Muscle layer of colon (tissue), 2 donors: ENCODE measurements around the gene COMT.

ENCODE experiments used
- H3K27ac ChIP-seq: one replicate; pipeline ENCODE4 v1.7.0; 2013; ENCODE audit warnings: low read depth, mild to moderate bottlenecking, low read length, moderate library complexity
- H3K27me3 ChIP-seq, 2 donors: one replicate each; pipeline ENCODE4 v1.7.0; 2013; ENCODE audit warnings: low read length in 2 of 2, mild to moderate bottlenecking in 2 of 2; ENCODE audit not compliant: insufficient read depth in 2 of 2, control insufficient read depth in 1 of 2
- H3K36me3 ChIP-seq: one replicate; pipeline ENCODE4 v1.7.0; 2013; ENCODE audit warnings: mild to moderate bottlenecking, low read length; ENCODE audit not compliant: insufficient read depth
- H3K4me1 ChIP-seq: one replicate; pipeline ENCODE4 v1.7.0; 2013; ENCODE audit warnings: mild to moderate bottlenecking, low read length; ENCODE audit not compliant: insufficient read depth
- H3K4me3 ChIP-seq, 2 donors: one replicate each; pipeline ENCODE4 v1.7.0; 2013; ENCODE audit warnings: low read length in 2 of 2, low read depth in 1 of 2, mild to moderate bottlenecking in 1 of 2, moderate library complexity in 1 of 2
- H3K9ac ChIP-seq: one replicate; pipeline ENCODE4 v1.7.0; 2013; ENCODE audit warnings: low read length
- H3K9me3 ChIP-seq: one replicate; pipeline ENCODE4 v1.7.0; 2013; ENCODE audit warnings: mild to moderate bottlenecking, low read length
- donor health status: abdominal sarcoma.
- donor health status: Adenocarcinoma of cecum.

The COMT gene

DNA sequence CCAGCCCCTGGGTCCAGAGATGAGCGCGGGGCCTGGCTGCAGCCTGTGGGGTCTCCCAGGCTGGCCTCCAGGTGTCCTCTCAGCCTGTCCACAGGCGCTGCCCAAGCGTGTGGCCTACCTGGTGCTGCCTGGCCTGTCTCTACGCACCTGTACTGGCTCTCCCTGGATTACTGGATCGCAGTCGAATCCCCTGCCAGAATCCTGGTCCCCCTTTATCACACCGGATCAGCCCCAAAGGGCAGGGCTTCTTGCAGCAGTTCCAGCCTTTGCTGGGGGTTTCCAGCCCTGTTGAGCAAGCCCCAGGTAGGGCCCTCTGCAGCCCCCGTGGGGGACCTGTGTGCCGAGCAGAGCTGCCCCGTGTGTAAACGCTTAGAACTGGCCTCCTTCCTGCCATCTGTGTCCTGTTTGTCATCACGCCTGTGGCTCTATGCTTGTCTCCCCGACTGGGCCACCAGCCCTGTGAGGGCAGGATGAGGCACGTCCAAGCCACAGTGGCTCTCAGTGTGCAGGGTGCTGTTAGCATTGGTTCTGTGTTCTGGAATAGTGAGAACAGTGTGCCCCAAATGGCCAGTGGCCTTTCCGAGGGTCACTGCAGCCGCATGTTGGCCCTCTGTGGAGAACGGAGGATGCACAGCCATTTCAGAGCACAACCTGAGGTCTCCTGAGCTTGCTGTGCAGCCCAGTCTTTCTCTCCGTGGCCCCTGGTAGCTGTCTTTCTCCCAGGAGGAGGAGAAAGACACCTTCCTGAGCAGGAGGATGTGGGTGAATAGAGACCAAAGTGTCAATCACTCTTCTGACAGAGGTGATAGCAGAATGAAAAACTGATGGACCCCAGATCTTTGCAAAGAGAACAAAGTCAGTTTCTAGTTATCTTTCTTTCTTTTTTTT, 13.9 kb downstream of the COMT start:
- no peaks in the 10 kb centered on the region for H3K36me3 ChIP-seq
- H3K4me3 ChIP-seq, result no peak overlapping the region
- no peak overlapping the region for H3K27ac ChIP-seq
- no peaks in the 10 kb centered on the region for H3K9me3 ChIP-seq
- H3K9ac ChIP-seq, result no peak overlapping the region
- H3K4me1 ChIP-seq, result peaks cover 21% of the 10 kb centered on the region
- H3K27me3 ChIP-seq, result no peaks in the 10 kb centered on the region

DNA sequence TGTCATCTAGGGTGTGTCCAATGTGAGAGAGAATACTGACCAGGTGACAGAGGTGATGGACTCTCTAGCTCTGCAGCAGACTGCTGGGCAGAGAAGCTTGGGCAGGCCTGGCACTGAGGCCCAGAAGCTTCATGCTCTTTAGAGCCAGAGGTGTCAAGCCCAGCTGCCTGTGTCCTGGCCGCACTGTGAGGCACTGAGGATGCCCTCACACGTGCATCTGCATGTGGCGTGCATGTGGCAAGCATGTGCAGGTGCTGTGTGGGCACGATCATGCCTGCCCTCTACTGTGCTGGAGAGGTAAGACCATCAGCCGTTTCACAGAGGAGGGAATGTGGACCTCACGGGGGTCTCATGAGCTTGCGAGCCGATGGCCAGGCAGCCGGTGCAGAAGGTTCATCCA, 15.9 kb downstream of the COMT start:
- Histone ChIP-seq H3K9ac (no peak overlapping the region), H3K4me1 (peaks cover 26% of the 10 kb centered on the region), H3K4me3 (no peak overlapping the region), H3K27ac (no peak overlapping the region), H3K36me3 (peaks cover 9% of the 10 kb centered on the region), H3K9me3 (no peaks in the 10 kb centered on the region), H3K27me3 (no peaks in the 10 kb centered on the region)

GRCh38 chr22:19958083-19959042, 16.8 kb downstream of the COMT start:
- Histone ChIP-seq H3K9me3 (no peaks in the 10 kb centered on the region), H3K4me3 (peak overlapping the region in 1 of 2 donors; percentile 59), H3K4me1 (peaks cover 27% of the 10 kb centered on the region), H3K9ac (no peak overlapping the region), H3K27ac (peak overlapping the region; percentile 68), H3K27me3 (no peaks in the 10 kb centered on the region), H3K36me3 (peaks cover 9% of the 10 kb centered on the region)

DNA sequence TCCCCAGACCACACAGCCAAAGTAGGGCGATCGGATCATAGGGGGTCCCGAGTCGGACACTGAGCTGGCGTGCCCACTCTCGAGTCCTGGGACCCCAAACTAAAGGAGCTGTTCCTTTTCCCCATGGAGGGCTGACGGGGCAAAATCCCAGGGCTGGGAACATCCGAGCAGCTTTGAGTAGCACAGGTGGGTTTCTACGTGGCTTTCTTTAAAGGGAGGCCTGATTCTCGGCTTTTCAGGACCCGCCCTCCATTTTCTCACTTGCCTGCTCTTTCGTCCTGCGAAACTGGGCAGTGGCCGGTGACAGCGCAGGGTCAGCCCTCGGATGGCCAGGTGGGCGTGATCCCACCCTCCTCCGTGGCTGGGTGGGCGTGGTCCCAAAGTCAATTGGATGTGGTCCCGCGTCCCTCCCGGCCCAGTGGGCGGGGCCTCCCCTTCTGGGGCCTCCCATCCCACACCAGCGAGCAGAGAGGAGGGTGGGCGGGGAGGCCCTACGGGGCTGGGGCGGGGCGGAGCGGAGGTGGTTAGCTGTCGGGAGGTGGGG, 17.5 kb downstream of the COMT start:
- Histone ChIP-seq H3K4me3 (peak overlapping the region in 1 of 2 donors; percentile 59), H3K27me3 (no peaks in the 10 kb centered on the region), H3K36me3 (peaks cover 17% of the 10 kb centered on the region), H3K9me3 (no peaks in the 10 kb centered on the region), H3K4me1 (peaks cover 19% of the 10 kb centered on the region), H3K27ac (peak overlapping the region; percentile 68), H3K9ac (peak overlapping the region; percentile 44)

DNA sequence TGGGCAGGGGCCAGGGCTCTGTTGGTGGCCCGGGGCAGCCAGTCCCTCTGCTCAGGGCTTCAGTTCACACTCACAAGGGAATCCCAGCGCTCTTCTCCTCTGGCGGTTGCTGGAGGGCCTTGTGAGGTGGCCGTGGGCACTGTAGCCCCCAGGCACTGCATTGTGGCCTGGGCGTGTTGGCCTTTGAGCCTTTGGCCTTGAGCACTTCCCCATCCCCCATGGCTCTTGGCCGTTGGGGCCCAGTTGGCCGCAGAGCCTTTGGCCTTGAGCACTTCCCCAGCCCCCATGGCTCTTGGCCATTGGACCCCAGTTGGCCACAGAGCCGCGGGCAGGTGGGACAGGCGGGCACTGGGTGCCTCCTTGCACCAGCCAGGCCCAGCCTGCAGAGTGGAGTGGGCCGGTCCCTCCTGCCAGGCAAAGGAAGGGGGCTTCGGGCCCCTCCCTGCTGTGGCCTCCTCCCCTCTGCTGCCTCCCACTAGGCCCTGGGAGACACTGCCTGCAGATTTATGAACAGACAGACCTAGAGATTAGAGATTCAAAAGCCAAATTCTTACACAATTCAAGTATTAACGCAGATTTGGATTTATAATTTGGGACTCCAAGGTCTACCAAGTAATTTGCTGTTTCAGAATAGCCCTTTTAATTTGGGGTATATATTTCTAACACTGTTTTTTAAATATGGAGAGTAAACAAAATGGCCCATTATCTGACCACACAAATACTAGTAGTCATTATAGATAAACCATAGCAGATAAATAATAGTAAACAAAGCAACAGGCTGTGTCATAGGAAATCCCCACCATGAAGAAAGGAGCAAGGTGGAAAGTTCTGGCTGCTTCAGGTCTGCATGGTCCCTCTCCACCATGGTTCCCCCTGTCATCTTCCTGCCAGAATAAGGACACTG, 18.3 kb downstream of the COMT start:
- no peaks in the 10 kb centered on the region for H3K9me3 ChIP-seq
- no peak overlapping the region for H3K4me3 ChIP-seq
- no peak overlapping the region for H3K27ac ChIP-seq
- H3K27me3 ChIP-seq, result no peaks in the 10 kb centered on the region
- H3K4me1 ChIP-seq, result peaks cover 19% of the 10 kb centered on the region
- H3K36me3 ChIP-seq, result peaks cover 24% of the 10 kb centered on the region
- H3K9ac ChIP-seq, result no peak overlapping the region

- no peaks in the 10 kb centered on the region for H3K27me3 ChIP-seq
- no peaks in the 10 kb centered on the region for H3K9me3 ChIP-seq
- H3K4me3 ChIP-seq, result no peak overlapping the region
- H3K4me1 ChIP-seq, result peaks cover 19% of the 10 kb centered on the region
- no peak overlapping the region for H3K27ac ChIP-seq
- H3K36me3 ChIP-seq, result peaks cover 27% of the 10 kb centered on the region
- no peak overlapping the region for H3K9ac ChIP-seq
Observed at GRCh38 chr22:19960491-19961200, 19.1 kb downstream of the COMT start.

DNA sequence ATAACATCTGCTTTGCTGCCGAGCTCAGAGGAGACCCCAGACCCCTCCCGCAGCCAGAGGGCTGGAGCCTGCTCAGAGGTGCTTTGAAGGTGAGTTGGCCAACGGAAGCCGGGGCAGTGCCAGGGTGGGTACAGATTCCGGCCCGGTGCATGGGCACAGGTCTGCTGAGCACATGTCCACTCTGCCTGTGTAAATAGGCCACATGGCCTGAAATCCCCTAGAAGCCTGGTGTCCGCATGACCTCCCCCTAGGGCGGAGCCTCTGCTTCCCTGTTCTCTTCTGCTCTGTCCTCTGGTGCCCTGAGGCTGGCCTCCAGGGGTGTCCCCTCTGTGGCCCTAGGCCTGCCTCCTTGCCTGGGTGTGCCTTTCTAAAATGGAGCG, 19.6 kb downstream of the COMT start:
- Histone ChIP-seq H3K27ac (no peak overlapping the region), H3K36me3 (peaks cover 31% of the 10 kb centered on the region), H3K9ac (no peak overlapping the region), H3K4me3 (no peak overlapping the region), H3K27me3 (no peaks in the 10 kb centered on the region), H3K9me3 (no peaks in the 10 kb centered on the region), H3K4me1 (peaks cover 19% of the 10 kb centered on the region)

DNA sequence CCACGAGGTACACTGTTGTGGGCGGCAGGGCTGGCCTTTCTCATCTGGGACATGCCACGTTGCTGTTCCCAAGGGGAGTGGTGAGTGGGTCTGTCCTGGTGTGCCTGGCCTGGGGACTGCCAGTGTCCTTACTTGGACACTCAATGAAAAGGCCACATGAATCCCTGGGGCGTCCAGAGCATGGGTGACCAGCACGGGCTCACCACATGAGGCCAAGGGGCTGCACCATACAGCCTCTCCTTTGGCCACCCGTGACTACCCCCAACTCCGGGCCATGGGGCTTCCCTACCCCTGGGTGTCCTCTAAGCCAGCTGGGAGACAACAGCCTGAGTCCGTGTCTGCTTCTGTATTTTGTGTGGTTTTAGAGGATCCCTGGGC, 20.3 kb downstream of the COMT start:
- Histone ChIP-seq H3K36me3 (peaks cover 32% of the 10 kb centered on the region), H3K4me3 (no peak overlapping the region), H3K9ac (no peak overlapping the region), H3K27me3 (no peaks in the 10 kb centered on the region), H3K4me1 (peaks cover 19% of the 10 kb centered on the region), H3K27ac (no peak overlapping the region), H3K9me3 (no peaks in the 10 kb centered on the region)

- Histone ChIP-seq H3K4me3 (no peak overlapping the region), H3K9ac (no peak overlapping the region), H3K9me3 (no peaks in the 10 kb centered on the region), H3K27me3 (no peaks in the 10 kb centered on the region), H3K27ac (no peak overlapping the region), H3K4me1 (peaks cover 19% of the 10 kb centered on the region), H3K36me3 (peaks cover 32% of the 10 kb centered on the region)
Observed at GRCh38 chr22:19962246-19962908, 20.8 kb downstream of the COMT start.
